DOHH2 (cell line): ENCODE measurements around the gene SLC4A1.

ENCODE experiments used
- H3F3A ChIP-seq: fragments of 200-600 bp; sonication (generic), shearing (Covaris generic); 2 replicates; pipeline ENCODE4 v1.6.0; 2016; ENCODE audit warnings: antibody characterized with exemption, mild to moderate bottlenecking; ENCODE audit not compliant: control insufficient read depth, insufficient read depth
- H3K27ac ChIP-seq: fragments of 200-600 bp; sonication (generic); 2 replicates; pipeline ENCODE4 v1.5.1; 2014; ENCODE audit warnings: low read depth, mild to moderate bottlenecking, low read length, moderate library complexity
- H3K27me3 ChIP-seq: fragments of 200-600 bp; sonication (generic); 2 replicates; pipeline ENCODE4 v1.6.1; 2014; ENCODE audit warnings: mild to moderate bottlenecking, low read length, mixed read lengths; ENCODE audit not compliant: control insufficient read depth
- H3K36me3 ChIP-seq: fragments of 200-600 bp; sonication (generic); 2 replicates; pipeline ENCODE4 v1.6.1; 2014; ENCODE audit warnings: mild to moderate bottlenecking, low read length, moderate library complexity, mixed read lengths; ENCODE audit not compliant: control insufficient read depth
- H3K4me1 ChIP-seq: fragments of 200-600 bp; sonication (generic); 2 replicates; pipeline ENCODE4 v1.6.1; 2014; ENCODE audit warnings: mild to moderate bottlenecking, low read length, mixed read lengths; ENCODE audit not compliant: control insufficient read depth
- H3K4me2 ChIP-seq: fragments of 200-600 bp; sonication (generic); 2 replicates; pipeline ENCODE4 v1.6.0; 2014; ENCODE audit warnings: mild to moderate bottlenecking, low read length, moderate library complexity
- H3K4me3 ChIP-seq: fragments of 200-600 bp; sonication (generic); 2 replicates; pipeline ENCODE4 v1.5.1; 2014; ENCODE audit warnings: mild to moderate bottlenecking, low read length, mixed read lengths
- H3K79me2 ChIP-seq: fragments of 200-600 bp; sonication (generic); 2 replicates; pipeline ENCODE4 v1.6.1; 2014; ENCODE audit warnings: mild to moderate bottlenecking, low read length, mixed read lengths; ENCODE audit not compliant: control insufficient read depth
- H3K9me2 ChIP-seq: fragments of 200-600 bp; sonication (generic); replicated peaks from 2 replicates; pipeline ENCODE4 v1.6.1; 2014; ENCODE audit warnings: mild to moderate bottlenecking, low read length, mixed read lengths; ENCODE audit not compliant: control insufficient read depth
- H3K9me3 ChIP-seq: fragments of 200-600 bp; sonication (generic); 2 replicates; pipeline ENCODE4 v1.6.1; 2014; ENCODE audit warnings: antibody characterized with exemption, low read length, mixed read lengths; ENCODE audit not compliant: control insufficient read depth, insufficient read depth
- H4K20me1 ChIP-seq: fragments of 200-600 bp; sonication (generic); 2 replicates; pipeline ENCODE4 v1.6.0; 2014; ENCODE audit warnings: low read depth, mild to moderate bottlenecking, antibody characterized with exemption, low read length, moderate library complexity; ENCODE audit not compliant: control insufficient read depth, insufficient read depth
- CTCF ChIP-seq: fragments of 200-600 bp; sonication (generic); IDR thresholded peaks from one replicate; pipeline ENCODE4 v1.5.1; 2014; ENCODE audit warnings: antibody characterized with exemption, mild to moderate bottlenecking, low read depth, low read length; ENCODE audit not compliant: poor library complexity, severe bottlenecking
- EZH2phosphoT487 ChIP-seq: fragments of 200-600 bp; sonication (generic); IDR thresholded peaks from 2 replicates; pipeline ENCODE4 v1.6.1; 2017; ENCODE audit warnings: borderline replicate concordance, mild to moderate bottlenecking, antibody characterized with exemption, low read length, moderate library complexity, mixed read lengths

Gene SLC4A1

DNA sequence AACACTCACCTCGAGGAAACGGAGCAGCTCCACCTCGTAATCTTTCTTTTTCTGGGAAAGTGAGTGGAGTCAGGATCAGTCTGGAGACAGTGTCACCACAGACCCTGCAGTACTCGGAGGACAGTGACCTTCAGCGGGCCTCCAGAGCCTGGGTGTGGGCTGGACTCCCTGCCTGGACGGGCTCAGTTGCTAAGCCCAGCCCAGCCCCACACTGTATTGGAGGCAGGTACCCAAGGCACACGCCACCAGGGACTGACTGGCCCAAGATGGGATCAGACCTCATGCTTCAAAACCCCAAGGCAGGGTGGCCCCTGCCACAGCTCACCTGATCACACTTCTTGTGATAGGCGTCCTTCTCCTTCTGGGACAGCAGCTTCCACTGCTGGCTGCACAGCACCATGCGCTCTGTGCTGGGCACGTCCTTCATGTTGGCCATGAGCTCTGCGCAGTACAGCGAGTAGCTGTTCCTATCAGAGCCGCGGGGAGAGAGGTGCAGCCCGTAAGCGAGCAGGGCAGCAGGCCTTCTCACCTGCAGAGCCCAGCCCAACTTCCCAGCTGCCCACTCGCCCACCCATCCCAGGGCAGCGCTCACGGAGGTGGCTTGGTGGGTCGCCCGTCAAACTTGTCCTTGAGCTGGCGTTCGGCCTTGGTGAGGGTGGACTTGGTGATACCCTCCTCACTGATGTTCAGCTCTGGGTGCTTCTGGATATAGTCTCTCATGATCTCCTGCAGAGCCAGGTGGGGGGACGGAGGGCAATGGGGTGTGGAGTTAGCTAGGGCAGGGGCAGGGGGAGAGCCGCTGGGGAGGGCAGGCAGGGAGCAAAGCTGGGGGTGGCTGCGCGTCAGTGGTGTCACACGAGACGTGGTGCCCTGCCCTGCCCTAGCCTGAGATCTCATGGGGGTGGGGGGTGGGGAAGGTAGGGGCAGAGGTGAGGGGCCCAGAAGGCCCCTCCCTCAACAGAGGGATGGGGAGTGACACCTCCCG is 56.4 kb downstream of the SLC4A1 start:
- Histone ChIP-seq H3K9me3 (no peaks in the 10 kb centered on the region), H3K4me2 (peak overlapping the region; percentile 75), H3K27ac (peak overlapping the region; percentile 75), H3K79me2 (peaks cover 34% of the 10 kb centered on the region), H3K4me1 (peaks cover 68% of the 10 kb centered on the region), H3K36me3 (peaks cover 96% of the 10 kb centered on the region), H3K4me3 (peak overlapping the region; percentile 67), H3K9me2 (no peaks in the 10 kb centered on the region), H4K20me1 (no peaks in the 10 kb centered on the region), H3F3A (peaks cover 28% of the 10 kb centered on the region), H3K27me3 (no peaks in the 10 kb centered on the region)
- TF ChIP-seq EZH2phosphoT487 (no peak), CTCF (no peak)

GRCh38 chr17:44210342-44211192 is 57.4 kb downstream of the SLC4A1 start:
- Histone ChIP-seq H3K9me2 (no peaks in the 10 kb centered on the region), H3K27ac (peak overlapping the region; percentile 75), H3K27me3 (no peaks in the 10 kb centered on the region), H3K9me3 (no peaks in the 10 kb centered on the region), H3F3A (peaks cover 31% of the 10 kb centered on the region), H3K36me3 (peaks cover 90% of the 10 kb centered on the region), H3K4me2 (peak overlapping the region; percentile 75), H3K4me1 (peaks cover 58% of the 10 kb centered on the region), H4K20me1 (no peaks in the 10 kb centered on the region), H3K79me2 (peaks cover 24% of the 10 kb centered on the region), H3K4me3 (peak overlapping the region; percentile 67)
- TF ChIP-seq CTCF (peak; percentile 96), EZH2phosphoT487 (no peak)

DNA sequence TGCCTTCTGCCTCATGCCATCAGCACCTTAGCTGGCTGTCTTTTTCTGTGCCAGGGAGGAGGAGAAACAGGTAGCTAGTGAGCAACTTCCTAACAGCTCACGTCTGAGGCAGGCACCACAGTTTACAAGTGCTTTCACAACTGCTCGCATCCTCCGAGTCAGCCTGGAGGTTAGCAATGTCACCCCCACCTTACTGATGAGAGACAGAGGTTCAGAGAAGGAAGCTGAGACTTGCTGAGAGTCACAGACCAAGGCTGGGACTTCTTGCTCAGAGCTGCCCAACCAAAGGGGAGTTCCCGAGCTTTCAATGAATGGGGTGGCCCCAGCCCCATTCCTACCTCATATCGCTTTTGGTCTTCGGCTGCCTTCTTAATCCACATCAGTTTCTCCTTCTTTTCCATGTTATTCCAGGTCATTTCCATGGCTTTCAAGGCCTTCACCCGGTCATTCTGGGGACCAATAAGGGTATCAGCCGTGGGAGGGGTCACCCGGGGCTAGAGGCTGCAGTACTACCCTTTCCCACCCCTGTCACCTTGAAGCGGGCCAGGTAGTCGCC is 58.1 kb downstream of the SLC4A1 start:
- Histone ChIP-seq H3K9me2 (no peaks in the 10 kb centered on the region), H3K27me3 (no peaks in the 10 kb centered on the region), H3K4me3 (peak overlapping the region; percentile 62), H4K20me1 (no peaks in the 10 kb centered on the region), H3K79me2 (peaks cover 17% of the 10 kb centered on the region), H3K4me1 (peaks cover 51% of the 10 kb centered on the region), H3K27ac (peak overlapping the region; percentile 75), H3K36me3 (peaks cover 83% of the 10 kb centered on the region), H3K9me3 (no peaks in the 10 kb centered on the region), H3F3A (peaks cover 32% of the 10 kb centered on the region), H3K4me2 (peak overlapping the region; percentile 75)
- TF ChIP-seq CTCF: no peak
- TF ChIP-seq EZH2phosphoT487: no peak
